ENCODE measurements around the gene RAB27A.

- TF ChIP-seq EZH2 (IDR thresholded peaks at IDR 0.05; ENCODE audit: low read length, missing control alignments) = no peak
- TF ChIP-seq, protein P1, sequence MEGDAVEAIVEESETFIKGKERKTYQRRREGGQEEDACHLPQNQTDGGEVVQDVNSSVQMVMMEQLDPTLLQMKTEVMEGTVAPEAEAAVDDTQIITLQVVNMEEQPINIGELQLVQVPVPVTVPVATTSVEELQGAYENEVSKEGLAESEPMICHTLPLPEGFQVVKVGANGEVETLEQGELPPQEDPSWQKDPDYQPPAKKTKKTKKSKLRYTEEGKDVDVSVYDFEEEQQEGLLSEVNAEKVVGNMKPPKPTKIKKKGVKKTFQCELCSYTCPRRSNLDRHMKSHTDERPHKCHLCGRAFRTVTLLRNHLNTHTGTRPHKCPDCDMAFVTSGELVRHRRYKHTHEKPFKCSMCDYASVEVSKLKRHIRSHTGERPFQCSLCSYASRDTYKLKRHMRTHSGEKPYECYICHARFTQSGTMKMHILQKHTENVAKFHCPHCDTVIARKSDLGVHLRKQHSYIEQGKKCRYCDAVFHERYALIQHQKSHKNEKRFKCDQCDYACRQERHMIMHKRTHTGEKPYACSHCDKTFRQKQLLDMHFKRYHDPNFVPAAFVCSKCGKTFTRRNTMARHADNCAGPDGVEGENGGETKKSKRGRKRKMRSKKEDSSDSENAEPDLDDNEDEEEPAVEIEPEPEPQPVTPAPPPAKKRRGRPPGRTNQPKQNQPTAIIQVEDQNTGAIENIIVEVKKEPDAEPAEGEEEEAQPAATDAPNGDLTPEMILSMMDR (conservative IDR thresholded peaks at IDR 0.05 in 1 of 2, IDR thresholded peaks at IDR 0.05 in 1 of 2; ENCODE audit: low read depth in 1 of 2, low read length in 2 of 2) = no peak
Measured at GRCh38 chr15:55297315-55297714, 7.7 kb upstream of the RAB27A start.

All from fibroblast of lung (primary cell).